ENCODE data around the gene CMTM8.

CMTM8 gene

DNA sequence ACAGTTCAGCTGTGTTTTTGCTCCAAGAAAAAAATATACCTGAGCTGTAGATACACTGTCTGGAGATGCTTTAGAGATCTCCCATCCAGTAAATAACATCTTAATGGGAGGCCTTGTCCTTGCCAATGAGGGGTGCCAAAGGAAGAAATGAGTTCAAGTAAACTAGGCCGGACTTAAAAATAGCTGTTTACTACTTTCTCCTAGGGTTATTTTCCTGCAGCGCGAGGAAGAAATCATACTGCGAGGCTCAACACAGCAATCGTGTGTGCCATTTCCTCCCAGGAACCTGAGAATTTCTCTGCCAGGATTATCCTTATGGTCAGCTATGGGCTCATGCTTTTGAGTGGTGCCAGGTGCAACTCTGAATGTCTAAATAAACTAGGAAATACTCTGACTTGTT is 71.9 kb downstream of the CMTM8 start:
- no peak for DNase-seq

DNA sequence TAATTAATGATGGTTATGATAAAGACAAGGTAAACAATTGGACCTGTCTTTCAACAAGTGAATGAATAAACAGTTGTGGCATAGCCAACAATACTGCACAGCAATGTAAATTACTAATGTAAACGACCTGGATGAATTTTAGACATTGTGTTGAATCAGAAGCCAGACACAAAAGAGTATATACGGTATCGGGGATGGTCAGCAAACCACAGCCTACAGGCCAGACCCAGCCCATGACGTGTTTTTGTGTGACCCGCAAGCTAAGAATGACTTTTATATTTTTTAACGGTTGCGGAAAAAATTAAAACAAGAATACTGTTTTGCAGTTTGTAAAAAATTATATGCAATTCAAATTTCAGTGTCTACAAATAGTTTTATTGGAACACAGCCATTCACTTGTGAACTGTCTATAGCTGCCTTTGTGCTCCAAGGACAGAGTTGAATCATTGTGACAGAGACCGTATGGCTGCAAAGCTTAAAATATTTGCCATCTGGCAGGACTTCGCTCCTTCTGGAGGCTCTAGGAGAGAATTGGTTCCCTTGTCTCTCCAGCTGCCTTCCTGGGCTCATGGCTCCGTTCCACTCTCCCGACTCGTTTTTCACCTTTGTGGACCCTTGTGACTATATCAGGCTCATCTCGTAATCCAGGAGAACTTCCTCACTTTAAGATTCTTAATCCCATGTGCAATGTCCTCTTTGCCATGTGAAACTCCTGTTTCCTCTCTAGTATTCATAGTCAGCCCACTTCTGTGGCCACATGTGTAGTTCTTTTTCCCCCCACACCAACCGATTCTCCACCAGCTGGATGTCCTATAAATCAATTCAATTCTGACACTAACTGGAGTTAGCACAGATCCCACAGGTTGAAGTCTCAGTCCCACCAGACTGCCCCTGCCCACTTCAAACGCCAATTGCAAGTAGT is 72.7 kb downstream of the CMTM8 start:
- no peak for DNase-seq

DNA sequence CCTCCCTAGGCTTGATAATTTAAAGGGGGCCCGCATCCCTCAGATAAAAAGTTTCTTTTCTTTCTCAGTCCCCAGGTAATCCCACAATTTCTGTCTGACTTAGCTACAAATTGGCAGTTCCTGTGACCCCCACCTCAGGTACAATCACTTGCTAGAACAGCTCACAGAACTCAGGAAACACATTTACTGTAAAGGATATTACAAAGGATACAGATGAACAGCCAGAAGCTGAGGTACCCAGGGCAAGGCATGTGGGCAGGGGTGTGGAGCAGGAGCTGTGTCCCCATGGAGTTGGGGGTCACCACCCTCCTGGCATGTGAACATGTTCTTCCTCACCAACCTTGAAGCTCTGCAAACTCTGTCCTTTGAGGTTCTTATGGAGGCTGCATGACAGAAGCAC is 73.8 kb downstream of the CMTM8 start:
- DNase-seq: no peak

DNA sequence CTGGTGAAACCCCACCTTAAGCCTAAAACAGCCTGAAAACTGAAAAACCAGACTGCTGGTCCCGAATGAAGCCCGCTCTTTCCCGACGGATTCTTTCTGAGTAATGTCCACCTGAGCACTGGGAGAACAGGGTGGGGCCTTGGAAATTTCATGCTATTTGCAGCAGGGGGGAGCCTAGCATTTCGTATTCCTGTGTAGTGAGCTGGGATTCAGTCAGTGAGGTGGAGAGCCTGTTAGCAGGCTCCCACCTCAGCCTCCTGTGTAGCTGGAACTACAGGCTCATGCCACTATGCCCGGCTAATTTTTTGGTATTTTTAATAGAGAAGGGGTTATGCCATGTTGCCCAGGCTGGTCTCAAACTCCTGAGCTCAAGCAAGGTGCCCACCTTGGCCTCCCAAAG is 74.7 kb downstream of the CMTM8 start:
- no peak for DNase-seq

DNA sequence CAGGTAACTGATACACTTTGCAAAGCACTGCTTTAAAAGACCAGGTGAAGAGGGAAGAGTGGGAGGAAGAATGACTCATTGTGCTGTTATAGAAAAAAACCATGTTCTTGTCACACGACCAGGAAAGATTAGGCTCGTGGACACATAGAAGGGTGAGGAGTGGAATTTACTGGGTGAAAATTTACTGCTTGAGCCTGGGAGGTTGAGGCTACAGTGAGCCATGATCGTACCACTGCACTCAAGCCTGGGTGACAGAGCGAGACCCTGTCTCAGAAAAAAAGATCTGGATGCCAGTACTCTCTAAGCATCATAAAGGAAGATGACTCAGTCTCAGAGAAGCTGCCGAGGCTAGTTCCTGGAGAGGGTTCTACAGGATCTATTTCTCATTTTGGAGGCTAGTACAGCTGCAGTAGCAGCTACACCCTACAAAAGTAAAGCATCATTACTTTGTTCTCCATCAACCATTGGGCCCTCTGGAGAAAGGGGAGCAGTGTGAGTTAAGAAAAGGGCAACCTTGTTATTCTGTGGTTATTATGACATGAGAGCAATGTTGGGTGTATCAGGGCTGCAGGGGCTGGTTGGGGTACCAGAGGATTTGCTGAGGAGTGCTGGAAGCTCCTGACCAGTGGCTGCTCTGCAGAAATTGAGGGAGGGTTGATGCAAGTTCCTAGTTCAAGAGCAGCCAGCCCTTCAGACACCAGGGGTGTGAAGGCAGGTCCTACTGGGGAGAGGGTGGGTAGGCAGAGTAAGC is 75.4 kb downstream of the CMTM8 start:
- DNase-seq: peak; percentile 32

DNA sequence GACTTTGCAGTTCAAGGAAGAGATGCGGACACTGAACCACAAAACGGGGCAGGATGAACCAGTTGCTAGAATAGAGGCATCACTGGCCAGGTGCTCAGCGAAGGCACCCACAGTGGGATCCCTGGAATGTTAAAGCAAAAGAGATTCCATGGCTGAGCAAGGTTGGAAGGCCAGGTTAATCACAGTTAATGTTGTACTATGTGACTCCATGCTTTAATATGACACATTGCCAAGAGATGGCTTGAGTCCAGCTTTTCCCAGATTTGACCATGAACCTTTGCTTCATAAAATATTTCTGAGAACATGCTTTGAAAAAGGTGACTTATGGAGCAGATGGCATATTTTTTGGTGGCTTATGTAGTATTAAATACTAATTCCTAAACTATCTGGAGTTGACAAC is 77.0 kb downstream of the CMTM8 start:
- DNase-seq: no peak

DNA sequence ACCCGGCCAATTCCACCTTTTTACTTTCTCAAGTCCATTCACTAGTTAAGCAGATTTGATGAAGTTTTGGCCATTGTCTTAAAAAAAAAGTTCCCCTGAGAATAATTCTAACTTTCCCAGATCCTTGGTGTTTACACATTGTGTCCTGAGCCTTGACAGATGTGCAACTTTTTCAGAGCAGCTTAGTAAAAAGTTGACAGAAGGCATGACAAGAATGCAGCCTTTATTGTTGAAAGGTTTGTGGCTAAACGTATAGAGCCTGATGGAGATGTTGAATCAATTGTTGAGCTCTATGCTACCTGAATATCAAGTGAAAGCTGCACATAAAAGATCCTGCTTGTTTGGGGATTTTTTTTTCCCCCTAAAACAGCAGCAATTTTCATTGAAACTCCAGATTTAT is 77.8 kb downstream of the CMTM8 start:
- no peak for DNase-seq

DNA sequence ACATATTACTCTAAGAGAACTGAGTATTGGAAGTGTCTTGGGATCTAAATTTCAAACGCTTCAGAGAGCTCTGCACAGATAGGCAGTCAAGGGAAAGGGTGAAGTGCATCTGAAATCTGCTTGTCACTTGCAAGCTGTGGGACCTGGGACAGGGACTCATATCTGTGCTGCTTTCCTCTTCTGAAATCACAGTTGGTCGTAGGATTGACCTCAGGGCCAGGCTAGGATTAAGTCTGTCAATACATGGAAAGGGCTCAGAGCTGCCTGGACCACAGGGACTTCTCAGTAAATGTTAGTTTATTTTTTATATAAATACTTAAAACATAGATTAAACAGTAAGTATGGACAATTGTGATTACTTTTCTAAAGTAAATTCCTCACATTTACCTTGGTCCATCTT is 78.5 kb downstream of the CMTM8 start:
- DNase-seq: no peak

DNA sequence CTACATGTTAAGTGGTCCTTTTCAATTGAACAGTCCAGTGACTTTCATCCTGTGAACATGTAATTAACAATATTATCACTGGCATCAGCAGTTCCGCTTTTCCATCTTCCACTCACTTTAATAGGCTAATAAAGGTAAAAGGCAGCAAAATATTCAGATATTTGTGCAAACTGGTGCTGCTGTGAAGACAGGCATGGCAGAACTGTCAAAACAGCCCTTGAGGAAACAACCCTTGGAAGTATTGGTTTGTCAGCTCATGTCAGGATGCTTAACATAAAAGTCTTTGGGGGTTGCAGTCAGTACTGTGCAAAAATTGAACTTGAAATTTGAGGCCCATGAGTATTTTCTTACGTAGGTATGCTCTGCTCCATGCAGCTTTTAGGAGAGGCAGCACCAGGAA is 81.1 kb downstream of the CMTM8 start:
- DNase-seq: no peak

DNA sequence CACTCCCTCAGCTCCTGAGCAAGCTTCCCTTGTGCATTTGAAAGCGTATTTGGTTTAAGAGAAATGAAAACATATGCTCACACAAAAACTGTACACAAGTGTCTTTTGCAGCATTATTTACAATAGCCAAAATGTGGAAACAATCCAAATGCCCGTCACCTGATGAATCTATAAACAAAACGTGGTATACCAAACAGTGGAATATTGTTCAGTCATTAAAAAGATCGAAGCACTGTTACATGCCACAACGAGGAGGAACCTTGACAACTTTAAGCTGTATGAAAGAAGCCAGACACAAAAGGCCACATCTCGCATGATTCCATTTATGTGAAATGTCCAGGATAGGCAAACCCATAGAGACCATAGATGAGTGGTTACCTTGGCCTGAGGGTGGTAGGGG is 81.6 kb downstream of the CMTM8 start:
- no peak for DNase-seq

DNA sequence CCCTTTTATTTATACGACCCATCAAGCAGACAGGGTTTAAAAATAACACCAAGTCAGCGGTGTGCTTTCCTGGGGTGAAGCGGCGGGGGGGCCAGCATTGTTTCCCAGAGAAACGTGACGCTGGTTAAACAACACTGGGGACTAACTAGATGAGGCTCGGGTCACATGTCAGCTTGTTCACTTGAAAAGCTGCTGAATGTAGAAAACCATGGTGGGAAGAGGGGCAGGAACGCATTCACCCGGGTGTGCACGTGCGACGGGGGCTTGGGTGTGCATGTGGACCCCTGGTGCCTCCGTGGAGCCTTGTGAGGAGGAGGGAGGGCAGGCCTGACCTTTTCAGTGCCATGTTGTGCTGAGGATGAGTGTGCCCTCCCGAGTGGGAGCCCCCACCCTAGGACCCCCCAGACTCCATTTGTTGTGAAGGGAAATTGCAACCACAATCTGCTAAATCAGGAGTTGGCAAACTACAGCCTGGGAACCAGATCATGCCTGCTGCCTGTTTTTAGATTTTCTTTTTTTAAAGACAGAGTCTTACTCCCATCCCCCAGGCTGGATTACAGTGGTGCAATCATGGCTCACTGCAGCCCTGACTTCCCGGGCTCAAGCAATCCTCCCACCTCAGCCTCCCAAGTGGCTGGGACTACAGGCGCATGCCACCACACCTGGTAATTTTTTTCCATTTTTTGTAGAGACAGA is 82.8 kb downstream of the CMTM8 start:
- no peak for DNase-seq

DNA sequence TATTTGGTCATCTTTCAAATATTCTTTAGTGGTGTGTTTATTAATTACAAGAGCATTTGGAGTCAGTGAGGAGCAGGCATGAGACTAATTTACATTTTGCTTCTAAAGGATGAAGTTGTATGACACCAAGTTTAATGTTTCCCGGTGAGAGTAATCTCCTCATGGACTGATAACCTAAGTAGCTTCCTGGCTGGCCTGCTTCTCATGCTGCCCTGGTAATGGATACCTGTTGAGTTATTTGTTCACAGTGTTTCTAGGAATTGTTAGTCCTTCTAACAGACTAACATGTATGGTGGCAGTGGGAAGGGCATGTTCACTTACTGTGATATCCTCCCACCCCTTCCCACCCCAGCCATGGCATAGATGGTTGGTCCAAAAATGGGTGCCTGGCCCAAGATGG is 83.8 kb downstream of the CMTM8 start:
- DNase-seq: no peak

DNA sequence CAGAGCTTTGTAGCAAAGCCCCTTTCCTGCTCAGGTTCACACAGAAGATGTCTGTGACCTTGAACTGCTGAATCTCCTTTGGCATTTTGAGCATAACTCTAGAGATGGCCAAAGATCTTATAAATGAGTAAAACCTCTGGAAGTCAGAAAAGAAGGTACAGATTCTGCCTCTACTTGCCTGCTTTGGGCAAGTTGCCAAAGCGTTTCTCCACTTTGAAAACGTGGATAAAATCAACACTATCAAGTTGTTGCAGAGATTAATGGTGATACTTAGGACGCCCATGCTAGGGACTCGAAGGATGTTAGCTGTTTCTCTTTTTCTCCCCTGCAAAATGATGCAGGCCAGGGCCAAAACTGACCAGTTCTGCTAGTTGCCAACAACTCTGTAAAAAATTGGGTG is 85.1 kb downstream of the CMTM8 start:
- DNase-seq: no peak

DNA sequence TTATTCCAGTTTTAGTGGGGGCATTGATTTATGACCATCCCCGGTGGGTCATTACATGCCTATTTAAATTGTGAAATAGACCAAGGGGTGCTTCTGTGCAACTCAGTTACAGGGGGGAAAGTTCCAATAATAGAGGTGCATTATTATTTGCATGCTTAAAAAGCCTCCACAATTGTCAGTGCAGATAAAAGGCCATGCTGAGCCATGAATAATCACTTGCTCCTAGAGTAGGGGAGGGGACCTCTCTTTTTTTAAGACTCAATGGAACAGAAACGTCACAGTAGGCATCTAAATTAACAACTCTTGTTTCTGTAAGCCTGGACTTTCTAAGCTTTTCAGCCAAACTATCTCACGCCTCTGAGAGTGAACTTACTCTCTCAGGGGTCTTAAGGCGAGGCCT is 86.7 kb downstream of the CMTM8 start:
- DNase-seq: no peak

DNA sequence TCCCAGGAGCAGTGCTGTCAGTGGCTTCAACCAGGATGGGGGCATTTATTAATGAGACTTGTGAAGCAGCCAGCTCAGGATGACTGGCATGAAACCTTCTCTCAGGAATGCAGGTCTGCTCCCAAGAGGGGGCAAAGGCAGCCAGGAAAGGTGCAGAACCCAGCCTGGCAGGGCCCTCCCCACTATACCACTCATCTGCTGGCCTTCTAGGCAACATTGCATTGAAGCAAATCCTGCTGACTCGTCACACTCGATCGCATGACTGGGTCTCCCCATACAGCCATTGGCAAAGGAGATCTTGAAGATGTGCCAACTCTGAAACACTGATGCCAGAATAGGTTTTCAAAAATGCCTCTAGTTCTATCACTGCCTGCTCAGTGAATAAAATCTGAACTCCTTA is 87.4 kb downstream of the CMTM8 start:
- no peak for DNase-seq

DNA sequence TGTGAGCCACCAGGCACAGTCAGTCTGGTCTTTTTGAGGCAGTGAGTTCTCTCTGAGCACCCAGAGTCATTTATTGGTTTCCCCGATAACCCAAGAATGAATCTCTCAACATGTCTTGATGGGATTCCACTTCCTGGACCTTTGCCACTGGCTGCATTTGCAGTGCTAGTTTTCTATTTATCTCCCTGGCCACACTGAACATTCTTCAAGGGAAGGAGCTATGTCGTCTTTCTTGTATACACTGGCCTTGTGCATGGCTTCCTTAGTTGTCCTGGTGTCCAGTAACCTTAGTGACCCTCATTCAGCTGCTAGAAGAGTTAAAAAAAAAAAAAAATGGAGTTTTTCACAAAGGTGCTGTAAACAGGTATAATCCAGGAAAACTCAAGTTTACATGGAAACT is 88.3 kb downstream of the CMTM8 start:
- DNase-seq: no peak

DNA sequence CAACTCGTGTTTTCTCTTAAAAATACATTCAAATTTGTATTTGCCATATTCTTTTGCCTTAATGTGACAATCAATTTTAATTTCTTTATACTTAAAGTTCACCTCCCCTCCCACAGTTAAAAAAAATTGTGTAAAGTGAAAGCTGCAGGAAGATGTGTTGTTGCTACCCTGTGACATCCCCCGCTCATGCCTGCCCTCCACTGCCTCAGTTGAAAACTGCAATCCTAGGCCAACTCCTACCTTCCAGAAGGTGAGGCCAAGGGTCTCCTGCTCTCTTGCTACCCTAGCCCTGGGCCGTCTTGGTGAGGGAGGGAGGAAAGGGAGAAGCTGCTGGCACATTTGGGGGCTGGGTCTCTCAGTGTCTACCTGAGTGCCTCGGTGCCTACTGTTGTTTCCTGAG is 96.2 kb downstream of the CMTM8 start:
- peak; percentile 59 for DNase-seq

DNA sequence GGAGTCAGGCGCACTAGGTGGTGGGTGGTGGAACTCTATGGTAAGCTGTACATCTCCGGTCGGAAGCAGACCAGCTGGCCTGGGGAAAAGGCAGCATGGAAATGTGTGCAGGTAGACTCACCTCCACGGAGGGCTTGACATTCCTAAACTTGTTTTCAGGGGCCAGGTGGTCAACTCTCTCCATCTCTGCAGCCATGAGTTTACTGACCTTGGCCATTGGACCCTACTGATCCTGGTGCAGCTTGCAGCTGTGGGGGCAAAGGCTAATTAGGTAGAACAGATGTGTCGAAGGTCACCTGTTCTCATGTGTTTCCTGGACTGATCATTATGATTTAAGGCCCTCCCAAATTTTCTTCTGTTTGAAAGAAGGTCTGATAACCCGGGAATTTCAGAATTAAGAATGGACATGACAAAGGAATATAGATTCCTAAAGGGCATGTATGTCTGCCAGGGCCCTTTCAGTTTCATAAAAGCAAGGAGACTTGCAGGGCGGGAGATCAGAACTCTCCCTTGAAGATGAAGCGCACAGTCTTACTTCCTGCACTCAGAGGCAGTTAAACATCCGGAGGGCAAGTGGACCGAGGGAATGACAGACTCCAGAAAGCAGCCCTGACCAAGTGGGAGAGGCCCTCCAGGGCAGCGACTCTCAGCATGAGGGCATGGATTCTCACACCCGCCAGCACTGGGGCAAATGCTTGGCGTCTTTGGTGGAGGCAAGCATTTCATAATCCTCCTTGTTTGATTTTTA is 97.1 kb downstream of the CMTM8 start:
- DNase-seq: no peak

DNA sequence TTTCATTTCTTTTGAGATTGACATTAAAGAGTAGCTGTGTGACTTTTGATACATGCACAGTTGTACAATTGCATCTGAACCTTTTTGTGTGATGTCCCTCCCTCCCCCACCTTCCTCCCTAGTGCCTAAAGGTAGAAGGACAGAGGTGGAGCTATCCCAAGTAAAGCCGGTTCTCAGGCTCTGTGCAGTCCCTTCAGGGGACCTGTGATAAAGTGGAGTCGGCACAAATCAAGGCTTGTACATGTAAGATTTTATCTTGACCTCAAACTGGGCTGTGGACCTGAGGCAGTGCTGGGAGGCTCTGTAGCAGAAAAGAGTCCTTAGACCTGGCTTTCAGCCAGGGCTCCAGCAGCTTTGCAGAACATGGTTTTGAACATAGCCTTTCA is 97.6 kb downstream of the CMTM8 start:
- DNase-seq: no peak

DNA sequence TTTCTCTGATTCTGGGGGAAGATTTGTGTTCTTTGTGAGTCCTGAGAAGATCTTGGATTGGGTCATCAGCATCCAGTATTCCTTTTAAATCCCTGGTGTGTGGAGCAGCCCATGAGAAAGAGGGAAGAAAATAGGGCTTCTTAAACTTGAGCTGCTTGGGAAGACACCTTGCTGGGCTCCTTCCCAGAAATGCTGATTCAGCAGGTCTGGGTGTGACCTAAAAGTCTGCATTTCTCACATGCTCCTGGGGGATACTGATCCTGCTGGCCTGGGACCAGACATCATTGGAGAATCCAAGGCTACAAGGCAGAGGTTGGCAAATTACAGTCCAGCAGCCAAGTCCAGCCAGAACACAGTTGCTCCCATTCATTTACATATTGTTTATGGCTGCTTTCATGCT is 99.0 kb downstream of the CMTM8 start:
- DNase-seq: no peak

DNA sequence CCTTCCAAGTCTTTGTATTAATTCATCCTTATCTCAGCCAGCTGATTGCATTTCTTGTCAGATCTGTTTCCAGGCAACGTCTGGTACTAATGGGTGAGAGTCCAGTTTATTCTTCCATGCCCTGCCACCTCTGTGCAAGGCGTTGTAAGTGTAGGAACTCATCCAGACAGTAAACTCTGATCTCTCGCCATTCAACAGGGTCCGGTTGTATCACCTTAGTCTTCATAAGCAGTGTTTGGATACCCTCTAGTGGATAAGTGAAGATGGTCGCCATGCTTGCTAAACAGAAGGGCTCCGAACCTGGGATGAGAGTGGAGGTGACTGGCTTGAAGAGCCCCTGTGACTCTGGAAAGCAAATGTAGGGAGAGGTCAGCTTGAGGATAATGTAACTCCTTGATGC is 101.6 kb downstream of the CMTM8 start:
- DNase-seq: peak; percentile 11

DNA sequence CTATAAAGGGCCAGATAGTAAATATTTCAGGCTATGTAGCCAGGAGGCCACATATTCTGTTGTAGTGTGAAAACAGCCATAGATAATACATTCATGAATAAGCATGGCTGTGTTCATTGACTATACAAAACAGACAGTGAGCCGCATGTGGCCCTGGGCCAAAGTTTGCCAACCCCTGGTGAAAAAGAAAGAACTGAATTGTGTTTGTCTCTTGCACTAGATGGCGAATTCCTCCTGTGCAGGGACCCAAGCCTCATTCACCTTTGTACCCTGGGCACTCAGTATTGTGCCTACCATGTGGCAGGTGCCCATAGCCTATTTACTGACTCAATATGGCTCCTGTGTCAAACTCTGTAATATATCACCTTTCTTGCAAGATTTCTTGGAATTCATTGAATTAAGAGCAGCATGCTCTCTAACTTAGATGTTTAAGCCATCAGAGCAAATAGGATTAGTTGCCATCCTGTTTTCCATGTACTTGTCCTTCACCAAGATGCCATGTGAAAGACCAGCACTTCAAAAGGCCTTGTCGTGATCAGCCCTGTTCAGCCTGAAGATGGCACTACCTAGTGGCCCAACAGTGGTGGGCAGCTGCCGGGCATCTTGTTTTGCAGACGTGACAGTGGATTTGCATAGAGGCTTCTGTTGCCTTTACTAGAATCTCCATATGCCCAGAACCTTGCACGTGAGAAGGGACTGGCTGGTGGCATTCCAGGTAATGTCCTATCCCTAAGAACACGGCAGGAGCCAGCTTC is 102.3 kb downstream of the CMTM8 start:
- no peak for DNase-seq
